ENCODE measurements around the gene CATSPERD. TPM values are rescaled to one million over a fixed set of nuclear protein-coding genes. Genes with fewer than 3 reads are reported as not detected.

Gene CATSPERD
- polyA plus RNA-seq, 2 of the 4 experiments (the other 2 are of a cell fraction): 0.03 TPM; not detected in 1

DNA sequence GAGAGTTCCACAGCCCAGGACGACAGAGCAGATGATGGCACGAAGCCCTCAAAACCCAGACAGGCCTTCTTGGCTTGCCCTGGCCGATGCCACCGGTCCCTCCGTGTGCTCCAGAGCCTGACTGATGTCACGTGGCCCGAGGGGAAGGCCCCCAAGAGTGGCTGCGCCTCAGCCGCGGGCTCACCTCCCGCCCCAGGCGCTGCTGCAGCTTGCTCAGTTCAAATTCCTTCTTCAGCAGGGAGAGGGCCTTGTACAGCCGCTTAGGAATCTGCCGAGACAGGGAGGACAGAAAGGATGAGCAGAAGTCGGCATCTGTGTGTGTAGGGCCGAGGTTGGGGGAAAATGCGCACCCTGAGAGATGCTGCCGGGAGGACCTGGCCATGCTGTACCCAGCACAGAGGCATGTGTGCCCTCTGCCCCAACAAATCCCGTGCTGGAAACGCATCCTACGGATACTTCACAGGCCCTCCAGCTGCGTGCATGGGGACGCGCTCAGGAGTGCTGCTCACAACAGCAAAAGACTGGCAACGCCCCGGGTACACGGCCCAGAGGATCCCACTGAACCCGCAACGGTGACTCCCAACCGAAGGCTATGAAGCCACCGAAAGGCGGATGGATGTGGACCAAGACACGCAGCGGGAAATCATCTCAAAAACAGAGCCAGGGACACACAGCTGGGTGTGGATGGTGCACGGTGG lies 13.4 kb upstream of the CATSPERD start:
- TF ChIP-seq HOXB5 (CRISPR knock-in tag; IDR thresholded peaks at IDR 0.05) (no peak), FOSL2 (IDR thresholded peaks at IDR 0.05) (no peak), FOSL2 (CRISPR knock-in tag; IDR thresholded peaks at IDR 0.05) (no peak), ZSCAN20 (CRISPR knock-in tag; IDR thresholded peaks at IDR 0.05) (no peak)
- 95% methylated on average over 24 of the region's 35 CpGs for WGBS (ENCODE audit: missing lambda C conversion rate)
- no peak overlapping the region for H3K4me3 ChIP-seq
- ChIA-PET POLR2A (interaction anchor here (1.9 kb wide), 1 partner anchor 17 kb away, joined by 5 read pairs; the partner anchor contains the start of gene RPL36), CTCF (interaction anchor here (1.2 to 2.3 kb wide), 3 partner anchors 14 to 18 kb away, joined by 3 to 7 read pairs (median 4); partner anchors contain the start of genes CATSPERD and RPL36)
- no peak overlapping the region for H3K4me2 ChIP-seq
- ATAC-seq (no peak), DNase-seq (ENCODE audit: low read depth in 1 of 2, low spot score in 1 of 2) (no peak), FAIRE-seq (no peak)
- H3K4me1 ChIP-seq: 0 out of 3 replicates have a peak, but pooled peaks cover 3% of the 10 kb centered on the region
- no peak overlapping the region for H3K27ac ChIP-seq
- H3K9me3 ChIP-seq: no peaks in the 10 kb centered on the region

GRCh38 chr19:5707576-5708575 lies 12.6 kb upstream of the CATSPERD start:
- FAIRE-seq (no peak), DNase-seq (ENCODE audit: low read depth in 1 of 2, low spot score in 1 of 2) (no peak), ATAC-seq (no peak)
- Histone ChIP-seq H3K4me3 (no peak overlapping the region), H3K4me2 (no peak overlapping the region), H3K9me3 (no peaks in the 10 kb centered on the region), H3K4me1 (0 out of 3 replicates have a peak, but pooled peaks cover 3% of the 10 kb centered on the region), H3K27ac (no peak overlapping the region)
- WGBS (ENCODE audit: missing lambda C conversion rate): 95% methylated on average over 14 of the region's 37 CpGs
- TF ChIP-seq HOXB5 (CRISPR knock-in tag; IDR thresholded peaks at IDR 0.05): no peak
- TF ChIP-seq, protein P1, sequence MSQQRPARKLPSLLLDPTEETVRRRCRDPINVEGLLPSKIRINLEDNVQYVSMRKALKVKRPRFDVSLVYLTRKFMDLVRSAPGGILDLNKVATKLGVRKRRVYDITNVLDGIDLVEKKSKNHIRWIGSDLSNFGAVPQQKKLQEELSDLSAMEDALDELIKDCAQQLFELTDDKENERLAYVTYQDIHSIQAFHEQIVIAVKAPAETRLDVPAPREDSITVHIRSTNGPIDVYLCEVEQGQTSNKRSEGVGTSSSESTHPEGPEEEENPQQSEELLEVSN (IDR thresholded peaks at IDR 0.05; ENCODE audit: borderline replicate concordance, low read depth): no peak
- TF ChIP-seq GATA3 (IDR thresholded peaks at IDR 0.05; ENCODE audit: borderline replicate concordance): no peak
- no peak for TF ChIP-seq ELK1 (IDR thresholded peaks at IDR 0.05; ENCODE audit: low read depth, low read length)
- TF ChIP-seq ZSCAN20 (CRISPR knock-in tag; IDR thresholded peaks at IDR 0.05): no peak
- no peak for TF ChIP-seq KDM5A (IDR thresholded peaks at IDR 0.05)
- TF ChIP-seq RNF2 (IDR thresholded peaks at IDR 0.05; ENCODE audit: borderline replicate concordance, low read depth): no peak
- no peak for TF ChIP-seq RFX5 (IDR thresholded peaks at IDR 0.05)
- no peak for TF ChIP-seq FOSL2 (IDR thresholded peaks at IDR 0.05)
- no peak for TF ChIP-seq FOSL2 (CRISPR knock-in tag; IDR thresholded peaks at IDR 0.05)
- no peak for TF ChIP-seq POLR2A (IDR thresholded peaks at IDR 0.05; ENCODE audit: low read length)
- TF ChIP-seq MAX (IDR thresholded peaks at IDR 0.05): no peak
- TF ChIP-seq, protein P2, sequence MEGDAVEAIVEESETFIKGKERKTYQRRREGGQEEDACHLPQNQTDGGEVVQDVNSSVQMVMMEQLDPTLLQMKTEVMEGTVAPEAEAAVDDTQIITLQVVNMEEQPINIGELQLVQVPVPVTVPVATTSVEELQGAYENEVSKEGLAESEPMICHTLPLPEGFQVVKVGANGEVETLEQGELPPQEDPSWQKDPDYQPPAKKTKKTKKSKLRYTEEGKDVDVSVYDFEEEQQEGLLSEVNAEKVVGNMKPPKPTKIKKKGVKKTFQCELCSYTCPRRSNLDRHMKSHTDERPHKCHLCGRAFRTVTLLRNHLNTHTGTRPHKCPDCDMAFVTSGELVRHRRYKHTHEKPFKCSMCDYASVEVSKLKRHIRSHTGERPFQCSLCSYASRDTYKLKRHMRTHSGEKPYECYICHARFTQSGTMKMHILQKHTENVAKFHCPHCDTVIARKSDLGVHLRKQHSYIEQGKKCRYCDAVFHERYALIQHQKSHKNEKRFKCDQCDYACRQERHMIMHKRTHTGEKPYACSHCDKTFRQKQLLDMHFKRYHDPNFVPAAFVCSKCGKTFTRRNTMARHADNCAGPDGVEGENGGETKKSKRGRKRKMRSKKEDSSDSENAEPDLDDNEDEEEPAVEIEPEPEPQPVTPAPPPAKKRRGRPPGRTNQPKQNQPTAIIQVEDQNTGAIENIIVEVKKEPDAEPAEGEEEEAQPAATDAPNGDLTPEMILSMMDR (IDR thresholded peaks at IDR 0.05): no peak
- no peak for TF ChIP-seq CHD4 (IDR thresholded peaks at IDR 0.05; ENCODE audit: borderline replicate concordance)
- no peak for TF ChIP-seq RAD21 (conservative IDR thresholded peaks at IDR 0.05 in 1 of 2, IDR thresholded peaks at IDR 0.05 in 1 of 2)
- no peak for TF ChIP-seq EP300 (IDR thresholded peaks at IDR 0.05)
- TF ChIP-seq FOSB (CRISPR knock-in tag; IDR thresholded peaks at IDR 0.05): no peak
- ChIA-PET CTCF (interaction anchor here (1.1 to 2.3 kb wide), 4 partner anchors 13 to 86 kb away, joined by 4 to 7 read pairs (median 4); partner anchors contain the start of genes CATSPERD and RPL36), POLR2A (interaction anchor here (1.0 to 1.9 kb wide), 2 partner anchors 9 to 18 kb away, joined by 3 to 5 read pairs; partner anchors contain the start of gene RPL36)

Measured in A549 (cell line).